Adrenal gland (tissue), 5 donors: ENCODE data around the gene CDC73.

Experiments
- CTCF ChIP-seq, 6 experiments: fragments of 450-650 bp in 4 of 6; fragments of 200-600 bp in 2 of 6; sonication (generic) in 1 of 6; IDR thresholded peaks; 1 replicate in 5 of 6; 2 replicates in 1 of 6; pipeline versions ENCODE4 v1.5.1 to v1.8.0; 2016 to 2021; ENCODE audit warnings: antibody characterized with exemption in 6 of 6, mild to moderate bottlenecking in 2 of 6, moderate library complexity in 1 of 6
- POLR2A ChIP-seq, 2 donors: fragments of 450-650 bp; IDR thresholded peaks; one replicate each; pipeline ENCODE4 v1.6.1; 2017; ENCODE audit warnings: antibody characterized with exemption in 2 of 2, mild to moderate bottlenecking in 2 of 2, moderate library complexity in 1 of 2
- donor health status: DM: no; HTN: no; CAD: no.

- TF ChIP-seq CTCF (IDR thresholded peaks at IDR 0.05) = no peak
- no peak for TF ChIP-seq POLR2A (IDR thresholded peaks at IDR 0.05)
Measured at GRCh38 chr1:193241132-193241827, 119.4 kb downstream of the CDC73 start.
